Measurements from ENCODE around the gene SORCS3. TPM values are rescaled to one million over a fixed set of nuclear protein-coding genes. Genes with fewer than 3 reads are reported as not detected.

SORCS3 gene
- total RNA-seq, 1 donor from 2014 or later: 1.00 TPM

DNA sequence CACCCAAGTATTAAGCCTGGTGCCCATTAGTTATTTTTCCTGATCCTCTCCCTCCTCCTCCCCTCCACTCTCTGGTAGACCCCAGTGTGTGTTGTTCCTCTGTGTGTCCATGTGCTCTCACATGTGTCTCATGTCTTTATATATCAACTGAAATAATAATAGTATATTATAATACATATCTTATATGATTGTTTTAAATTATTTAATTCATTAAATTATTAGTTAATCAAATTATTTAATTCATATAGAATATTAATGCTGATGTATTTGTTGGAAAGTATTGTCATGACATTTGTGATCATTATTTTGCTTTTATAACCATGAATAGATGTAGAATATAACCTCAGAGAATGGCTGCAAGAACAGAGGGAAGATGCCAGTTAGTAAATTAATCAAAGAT lies 647.5 kb downstream of the SORCS3 start:
- no peak overlapping the region for H3K27ac ChIP-seq (ENCODE audit: low read depth, low read length)
- FAIRE-seq: no peak

DNA sequence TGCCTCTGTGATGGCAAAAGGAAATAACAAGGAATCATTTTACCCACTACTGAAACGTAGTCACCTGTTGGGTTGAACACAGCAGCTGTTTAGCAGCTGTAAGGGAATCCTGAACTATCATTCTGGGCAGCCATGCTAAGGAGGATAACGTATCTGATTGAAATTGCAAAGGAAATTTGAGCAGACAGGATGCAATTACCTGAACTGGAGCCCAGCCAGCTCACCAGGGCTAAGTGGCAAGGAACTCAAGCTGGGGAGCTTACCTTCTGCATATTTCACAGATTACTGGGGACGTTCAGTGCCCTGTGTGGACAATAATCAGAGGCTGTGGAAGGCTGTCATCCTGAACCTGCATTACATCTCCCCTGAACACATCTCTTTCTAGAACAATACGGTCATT lies 650.5 kb downstream of the SORCS3 start:
- H3K4me2 ChIP-seq (ENCODE audit: low read length): no peak overlapping the region
- H3K4me1 ChIP-seq (ENCODE audit: insufficient read depth, low read length): no peaks in the 10 kb centered on the region
- H3K79me2 ChIP-seq (ENCODE audit: insufficient read depth, low read length): no peaks in the 10 kb centered on the region
- no peak for DNase-seq (ENCODE audit: low read depth)
- FAIRE-seq: no peak
- no peak overlapping the region for H2AFZ ChIP-seq (ENCODE audit: low read depth, low read length)
- no peak overlapping the region for H3K9ac ChIP-seq (ENCODE audit: low read length)
- no peak overlapping the region for H3K4me3 ChIP-seq (ENCODE audit: insufficient read depth, low read depth, low read length)
- Mint-ChIP-seq H3K4me3 (ENCODE audit: unreplicated experiment) (no peak overlapping the region), H3K4me1 (ENCODE audit: low read depth, unreplicated experiment) (no peaks in the 10 kb centered on the region), H3K27ac (ENCODE audit: unreplicated experiment) (no peak overlapping the region), H3K27me3 (ENCODE audit: low read depth, unreplicated experiment) (no peaks in the 10 kb centered on the region), H3K36me3 (ENCODE audit: low read depth, unreplicated experiment) (no peaks in the 10 kb centered on the region), H3K9me3 (ENCODE audit: unreplicated experiment) (no peaks in the 10 kb centered on the region)
- no peak overlapping the region for H3K27ac ChIP-seq (ENCODE audit: low read depth, low read length)
- no peaks in the 10 kb centered on the region for H3K9me3 ChIP-seq (ENCODE audit: insufficient read depth, low read depth, low read length)
- H3K36me3 ChIP-seq (ENCODE audit: insufficient read depth, low read length): no peaks in the 10 kb centered on the region
- no peaks in the 10 kb centered on the region for H4K20me1 ChIP-seq (ENCODE audit: insufficient read depth, low read length)
- no peaks in the 10 kb centered on the region for H3K27me3 ChIP-seq (ENCODE audit: insufficient read depth, low read length)
- TF ChIP-seq EZH2 (IDR thresholded peaks at IDR 0.05; ENCODE audit: insufficient read depth, low read length): no peak
- TF ChIP-seq, protein P1, sequence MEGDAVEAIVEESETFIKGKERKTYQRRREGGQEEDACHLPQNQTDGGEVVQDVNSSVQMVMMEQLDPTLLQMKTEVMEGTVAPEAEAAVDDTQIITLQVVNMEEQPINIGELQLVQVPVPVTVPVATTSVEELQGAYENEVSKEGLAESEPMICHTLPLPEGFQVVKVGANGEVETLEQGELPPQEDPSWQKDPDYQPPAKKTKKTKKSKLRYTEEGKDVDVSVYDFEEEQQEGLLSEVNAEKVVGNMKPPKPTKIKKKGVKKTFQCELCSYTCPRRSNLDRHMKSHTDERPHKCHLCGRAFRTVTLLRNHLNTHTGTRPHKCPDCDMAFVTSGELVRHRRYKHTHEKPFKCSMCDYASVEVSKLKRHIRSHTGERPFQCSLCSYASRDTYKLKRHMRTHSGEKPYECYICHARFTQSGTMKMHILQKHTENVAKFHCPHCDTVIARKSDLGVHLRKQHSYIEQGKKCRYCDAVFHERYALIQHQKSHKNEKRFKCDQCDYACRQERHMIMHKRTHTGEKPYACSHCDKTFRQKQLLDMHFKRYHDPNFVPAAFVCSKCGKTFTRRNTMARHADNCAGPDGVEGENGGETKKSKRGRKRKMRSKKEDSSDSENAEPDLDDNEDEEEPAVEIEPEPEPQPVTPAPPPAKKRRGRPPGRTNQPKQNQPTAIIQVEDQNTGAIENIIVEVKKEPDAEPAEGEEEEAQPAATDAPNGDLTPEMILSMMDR (IDR thresholded peaks at IDR 0.05; ENCODE audit: insufficient read depth, low read depth, low read length): no peak

More for the DNA sequence above, 647.5 kb downstream of the SORCS3 start:
- no peaks in the 10 kb centered on the region for H3K27me3 ChIP-seq (ENCODE audit: insufficient read depth, low read length)
- no peaks in the 10 kb centered on the region for H3K4me1 ChIP-seq (ENCODE audit: insufficient read depth, low read length)
- H4K20me1 ChIP-seq (ENCODE audit: insufficient read depth, low read length): no peaks in the 10 kb centered on the region
- H3K9me3 Mint-ChIP-seq (ENCODE audit: unreplicated experiment): no peaks in the 10 kb centered on the region
- no peaks in the 10 kb centered on the region for H3K9me3 ChIP-seq (ENCODE audit: insufficient read depth, low read depth, low read length)
- no peak overlapping the region for H3K4me3 ChIP-seq (ENCODE audit: insufficient read depth, low read depth, low read length)
- no peak overlapping the region for H3K4me2 ChIP-seq (ENCODE audit: low read length)
- H3K79me2 ChIP-seq (ENCODE audit: insufficient read depth, low read length): no peaks in the 10 kb centered on the region
- no peaks in the 10 kb centered on the region for H3K36me3 ChIP-seq (ENCODE audit: insufficient read depth, low read length)
- TF ChIP-seq EZH2 (IDR thresholded peaks at IDR 0.05; ENCODE audit: insufficient read depth, low read length): no peak
- TF ChIP-seq, protein P1 (IDR thresholded peaks at IDR 0.05; ENCODE audit: insufficient read depth, low read depth, low read length): no peak
- DNase-seq (ENCODE audit: low read depth): no peak
- H3K27ac Mint-ChIP-seq (ENCODE audit: unreplicated experiment): no peak overlapping the region
- no peak overlapping the region for H3K9ac ChIP-seq (ENCODE audit: low read length)
- no peak overlapping the region for H3K4me3 Mint-ChIP-seq (ENCODE audit: unreplicated experiment)
- H3K4me1 Mint-ChIP-seq (ENCODE audit: low read depth, unreplicated experiment): no peaks in the 10 kb centered on the region
- H2AFZ ChIP-seq (ENCODE audit: low read depth, low read length): no peak overlapping the region
- H3K36me3 Mint-ChIP-seq (ENCODE audit: low read depth, unreplicated experiment): no peaks in the 10 kb centered on the region
- no peaks in the 10 kb centered on the region for H3K27me3 Mint-ChIP-seq (ENCODE audit: low read depth, unreplicated experiment)

DNA sequence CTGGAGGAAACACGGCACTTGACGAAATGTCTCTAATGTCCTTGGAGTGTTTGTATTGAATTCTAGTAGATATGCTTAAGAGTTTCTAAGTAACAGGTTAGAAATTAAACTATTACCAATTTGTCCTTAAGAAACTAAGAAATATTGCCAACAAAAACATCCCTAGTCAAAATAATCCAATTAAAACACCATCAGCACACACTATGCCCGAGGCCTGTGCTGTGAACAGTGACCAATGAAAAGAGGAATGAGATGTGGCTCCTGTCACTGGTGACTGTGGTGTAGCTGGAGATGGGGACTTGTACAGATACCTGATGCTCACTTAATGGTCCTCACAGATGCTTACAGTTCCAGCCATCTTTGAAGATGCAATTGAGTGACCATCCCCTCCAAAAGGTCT lies 651.1 kb downstream of the SORCS3 start:
- FAIRE-seq (no peak), DNase-seq (ENCODE audit: low read depth) (no peak)
- H3K4me2 ChIP-seq (ENCODE audit: low read length): no peak overlapping the region
- no peak overlapping the region for H3K9ac ChIP-seq (ENCODE audit: low read length)
- Mint-ChIP-seq H3K27ac (ENCODE audit: unreplicated experiment) (no peak overlapping the region), H3K4me1 (ENCODE audit: low read depth, unreplicated experiment) (no peaks in the 10 kb centered on the region), H3K4me3 (ENCODE audit: unreplicated experiment) (no peak overlapping the region), H3K27me3 (ENCODE audit: low read depth, unreplicated experiment) (no peaks in the 10 kb centered on the region), H3K36me3 (ENCODE audit: low read depth, unreplicated experiment) (no peaks in the 10 kb centered on the region), H3K9me3 (ENCODE audit: unreplicated experiment) (no peaks in the 10 kb centered on the region)
- no peaks in the 10 kb centered on the region for H3K4me1 ChIP-seq (ENCODE audit: insufficient read depth, low read length)
- TF ChIP-seq, protein P1 (IDR thresholded peaks at IDR 0.05; ENCODE audit: insufficient read depth, low read depth, low read length): no peak
- no peak for TF ChIP-seq EZH2 (IDR thresholded peaks at IDR 0.05; ENCODE audit: insufficient read depth, low read length)
- H3K27ac ChIP-seq (ENCODE audit: low read depth, low read length): no peak overlapping the region
- H3K79me2 ChIP-seq (ENCODE audit: insufficient read depth, low read length): no peaks in the 10 kb centered on the region
- H2AFZ ChIP-seq (ENCODE audit: low read depth, low read length): no peak overlapping the region
- no peaks in the 10 kb centered on the region for H3K9me3 ChIP-seq (ENCODE audit: insufficient read depth, low read depth, low read length)
- no peak overlapping the region for H3K4me3 ChIP-seq (ENCODE audit: insufficient read depth, low read depth, low read length)
- H3K36me3 ChIP-seq (ENCODE audit: insufficient read depth, low read length): no peaks in the 10 kb centered on the region
- H3K27me3 ChIP-seq (ENCODE audit: insufficient read depth, low read length): no peaks in the 10 kb centered on the region
- no peaks in the 10 kb centered on the region for H4K20me1 ChIP-seq (ENCODE audit: insufficient read depth, low read length)
